ENCODE results near the gene CNKSR3. TPM values are rescaled to one million over a fixed set of nuclear protein-coding genes. Genes with fewer than 3 reads are reported as not detected.

Gene CNKSR3
- total RNA-seq, 1 experiment from 2014 or later, result 5.6 TPM

DNA sequence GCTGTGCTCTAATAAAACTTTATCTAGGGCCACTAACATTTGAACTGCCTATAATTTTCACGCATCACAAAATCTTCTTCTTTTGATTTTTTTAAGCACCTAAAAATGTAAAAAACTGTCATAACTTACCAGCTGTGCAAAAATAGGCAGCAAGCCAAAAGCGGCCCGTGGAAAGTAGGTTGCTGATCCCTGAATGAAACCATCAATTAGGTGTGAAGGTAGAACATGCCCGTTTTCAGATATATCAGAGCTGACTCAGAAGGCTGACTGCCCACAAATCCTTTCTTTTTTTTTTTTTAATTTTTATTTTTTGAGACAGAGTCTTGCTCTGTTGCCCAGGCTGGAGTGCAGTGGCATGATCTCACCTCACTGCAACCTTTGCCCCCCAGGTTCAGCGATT, 149.0 kb downstream of the CNKSR3 start:
- H3K4me3 Mint-ChIP-seq, result no peak overlapping the region
- Histone ChIP-seq H4K20me1 (ENCODE audit: control insufficient read depth, insufficient read depth, insufficient read length) (no peaks in the 10 kb centered on the region), H3K79me1 (ENCODE audit: insufficient read depth, low read depth, low read length, poor library complexity, severe bottlenecking) (no peaks in the 10 kb centered on the region), H4K91ac (ENCODE audit: insufficient read length, low read depth, low read length) (no peak overlapping the region), H2BK5ac (ENCODE audit: insufficient read length, low read length) (no peak overlapping the region), H2BK20ac (ENCODE audit: low read depth, low read length, poor library complexity, severe bottlenecking) (no peak overlapping the region), H3K27me3 (ENCODE audit: insufficient read depth, low read length) (no peaks in the 10 kb centered on the region), H3K56ac (ENCODE audit: insufficient read length, low read depth, low read length) (no peak overlapping the region), H4K5ac (ENCODE audit: insufficient read length, low read depth, low read length) (no peak overlapping the region), H3K14ac (ENCODE audit: insufficient read depth, low read length) (no peak overlapping the region), H2AK5ac (ENCODE audit: insufficient read length, low read length) (no peak overlapping the region), H3K23me2 (ENCODE audit: insufficient read length, low read depth, low read length, poor library complexity, severe bottlenecking) (no peaks in the 10 kb centered on the region), H3K18ac (ENCODE audit: insufficient read length, low read depth, low read length) (no peak overlapping the region), H3K4ac (ENCODE audit: low read depth, low read length) (no peak overlapping the region), H2AFZ (ENCODE audit: low read length) (no peak overlapping the region), H2BK120ac (ENCODE audit: low read depth, low read length, poor library complexity, severe bottlenecking) (no peak overlapping the region), H3K4me1 (ENCODE audit: insufficient read depth, low read length) (no peaks in the 10 kb centered on the region), H3K9me3 (ENCODE audit: control insufficient read depth, low read depth, low read length) (no peaks in the 10 kb centered on the region), H3K9ac (ENCODE audit: extremely low read depth, insufficient read length, low read length) (no peak overlapping the region), H2BK15ac (ENCODE audit: low read depth, low read length) (no peak overlapping the region), H4K8ac (replicated peaks; ENCODE audit: insufficient read length, low read depth, low read length) (no peak overlapping the region), H3K4me2 (ENCODE audit: insufficient read depth, insufficient read length, low read length) (no peak overlapping the region), H3K23ac (ENCODE audit: insufficient read length, low read depth, low read length) (no peak overlapping the region), H3K27ac (ENCODE audit: insufficient read length, low read depth, low read length) (no peak overlapping the region), H2BK12ac (ENCODE audit: insufficient read length, low read depth, low read length) (no peak overlapping the region), H3K79me2 (ENCODE audit: insufficient read depth, low read length) (no peaks in the 10 kb centered on the region), H3T11ph (ENCODE audit: low read length) (no peak overlapping the region)
- WGBS (ENCODE audit: extremely low coverage, insufficient read length, low lambda C conversion rate), result no CpG with 5 or more reads among the region's 5 CpGs
- no peak for DNase-seq
- no peak overlapping the region for H3K27ac Mint-ChIP-seq
- no peaks in the 10 kb centered on the region for H3K36me3 Mint-ChIP-seq (ENCODE audit: insufficient read depth in 1 of 3, low read depth in 3 of 3)
- no peaks in the 10 kb centered on the region for H3K9me3 Mint-ChIP-seq
- H3K4me1 Mint-ChIP-seq, result no peaks in the 10 kb centered on the region
- TF ChIP-seq CTCF (conservative IDR thresholded peaks at IDR 0.05), result no peak
- no peaks in the 10 kb centered on the region for H3K27me3 Mint-ChIP-seq (ENCODE audit: low read depth)

Measured in H9 (cell line).